ENCODE results near the gene ZNF20. TPM values are rescaled to one million over a fixed set of nuclear protein-coding genes. Genes with fewer than 3 reads are reported as not detected.

Gene ZNF20
- 1 to 10 TPM; 7.4 to 8.2 TPM for total RNA-seq
- polyA plus RNA-seq, result 1 to 10 TPM in 2 of 3 donors, under 1 TPM in 1; 0.88 to 2.7 (median 1.9) TPM
- 0.32 to 1.1 (median 0.73) reads per million in 6 experiments for total RNA-seq

- Mint-ChIP-seq H3K36me3 (peaks cover under 1 to 22% (median 19%) of the 10 kb centered on the region in 3 donors), H3K4me1 (peaks cover 17 to 43% (median 36%) of the 10 kb centered on the region in 4 donors), H3K4me3 (peak within 1 kb of the TSS; percentile 84 to 97 (median 91)), H3K27me3 (no peaks in the 10 kb centered on the region), H3K27ac (peak within 1 kb of the TSS; percentile 40 to 93 (median 73)), H3K9me3 (peaks cover 0 to 6% (median under 1%) of the 10 kb centered on the region in 9 donors)
- ATAC-seq (peak; percentile 84 to 91), DNase-seq (peak; percentile 74 to 92 (median 80))
- POLR2A ChIA-PET, result interaction anchor here (0.6 to 2.4 kb wide), 16 partner anchors 16 to 373 kb away, joined by 3 to 8 read pairs (median 4); partner anchors contain the start of genes ZNF136, ZNF441, ZNF625 and ZNF700
Measured at GRCh38 chr19:12139885-12140544, at the start of gene ZNF20. ZNF20 (minus strand) TSS chr19:12140350; CDS start chr19:12140182, 168 bp downstream.

DNA sequence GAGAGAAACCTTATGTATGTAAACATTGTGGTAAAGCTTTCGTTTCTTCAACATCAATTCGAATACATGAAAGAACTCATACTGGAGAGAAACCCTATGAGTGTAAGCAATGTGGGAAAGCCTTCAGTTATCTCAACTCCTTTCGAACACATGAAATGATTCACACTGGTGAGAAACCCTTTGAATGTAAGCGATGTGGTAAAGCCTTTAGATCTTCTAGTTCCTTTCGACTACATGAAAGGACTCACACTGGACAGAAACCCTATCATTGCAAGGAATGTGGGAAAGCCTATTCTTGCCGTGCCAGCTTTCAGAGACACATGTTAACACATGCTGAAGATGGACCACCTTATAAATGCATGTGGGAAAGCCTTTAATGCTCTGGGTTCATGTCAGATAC lies 47.5 kb upstream of the ZNF20 start:
- Mint-ChIP-seq H3K27ac (no peak overlapping the region), H3K27me3 (no peaks in the 10 kb centered on the region), H3K4me1 (peaks cover 0 to 2% (median 0%) of the 10 kb centered on the region in 4 donors), H3K9me3 (peaks cover 0 to 96% (median 41%) of the 10 kb centered on the region in 9 donors), H3K36me3 (peaks cover 59 to 96% (median 85%) of the 10 kb centered on the region in 3 donors), H3K4me3 (no peak overlapping the region)
- POLR2A ChIA-PET, result no interaction called here
- ATAC-seq, result no peak
- DNase-seq, result peak in 2 of 10 donors; percentile 3 to 12

- H3K36me3 Mint-ChIP-seq, result peaks cover 46 to 96% (median 81%) of the 10 kb centered on the region in 3 donors
- H3K4me1 Mint-ChIP-seq, result peaks cover 14 to 42% (median 19%) of the 10 kb centered on the region in 4 donors
- ATAC-seq (no peak), DNase-seq (no peak)
- no peak overlapping the region for H3K27ac Mint-ChIP-seq
- no peaks in the 10 kb centered on the region for H3K27me3 Mint-ChIP-seq
- POLR2A ChIA-PET, result no interaction called here
- peaks cover 0 to 86% (median 14%) of the 10 kb centered on the region in 9 donors for H3K9me3 Mint-ChIP-seq
- H3K4me3 Mint-ChIP-seq, result peak overlapping the region in 2 of 10 donors; percentile 4
Measured at GRCh38 chr19:12180377-12180776, 40.2 kb upstream of the ZNF20 start.

- peaks cover 21 to 69% (median 59%) of the 10 kb centered on the region in 4 donors for H3K4me1 Mint-ChIP-seq
- H3K27me3 Mint-ChIP-seq, result no peaks in the 10 kb centered on the region
- no peak for ATAC-seq
- H3K9me3 Mint-ChIP-seq, result no peaks in the 10 kb centered on the region
- H3K36me3 Mint-ChIP-seq, result peaks cover 0 to 52% (median 6%) of the 10 kb centered on the region in 3 donors
- H3K27ac Mint-ChIP-seq, result peak overlapping the region in 8 of 10 donors; percentile 39 to 85 (median 60)
- POLR2A ChIA-PET, result no interaction called here
- no peak for DNase-seq
- H3K4me3 Mint-ChIP-seq, result peak overlapping the region in 2 of 10 donors; percentile 16 to 21
Measured at GRCh38 chr19:12166626-12167025, 26.5 kb upstream of the ZNF20 start.

DNA sequence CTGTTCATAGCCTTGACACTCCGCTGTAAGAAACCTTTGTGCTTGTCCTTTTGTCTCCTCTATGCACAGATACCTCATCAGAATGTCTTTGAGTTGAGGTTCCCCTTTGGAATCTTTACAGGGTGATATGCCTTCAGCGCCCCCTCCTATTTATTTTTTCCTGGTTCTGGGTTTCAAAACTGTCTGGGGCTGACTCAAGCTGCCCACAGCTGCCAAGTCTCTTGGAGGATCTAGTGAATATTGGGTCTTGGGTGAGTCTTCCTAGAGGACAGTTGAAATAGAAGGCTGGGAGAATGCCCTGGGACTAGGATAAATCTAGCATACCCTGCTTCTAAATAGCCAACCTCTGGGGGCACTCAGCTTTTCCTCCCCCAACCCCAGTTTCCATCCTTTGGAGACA lies 23.7 kb upstream of the ZNF20 start:
- peak overlapping the region; percentile 93 to 100 (median 96) for H3K4me3 Mint-ChIP-seq
- H3K36me3 Mint-ChIP-seq, result peaks cover 0 to 28% (median 0%) of the 10 kb centered on the region in 3 donors
- peak overlapping the region; percentile 83 to 99 (median 97) for H3K27ac Mint-ChIP-seq
- H3K9me3 Mint-ChIP-seq, result no peaks in the 10 kb centered on the region
- ATAC-seq, result no peak
- no peaks in the 10 kb centered on the region for H3K27me3 Mint-ChIP-seq
- DNase-seq, result no peak
- POLR2A ChIA-PET, result interaction anchor here (1.2 to 2.2 kb wide), 11 partner anchors 9 to 332 kb away, joined by 3 to 23 read pairs (median 7); partner anchors contain the start of genes ZNF44, ZNF563, ZNF700 and ZNF763
- peaks cover 18 to 54% (median 52%) of the 10 kb centered on the region in 4 donors for H3K4me1 Mint-ChIP-seq

GRCh38 chr19:12162882-12163806 lies 23.0 kb upstream of the ZNF20 start, which contains the start of gene ZNF136:
ZNF136 (plus strand) TSS chr19:12163096; CDS start chr19:12163204, 108 bp downstream.
- ATAC-seq (peak; percentile 99), DNase-seq (peak; percentile 83 to 97 (median 91))
- Mint-ChIP-seq H3K4me3 (peak within 1 kb of the TSS; percentile 93 to 100 (median 97)), H3K27me3 (no peaks in the 10 kb centered on the region), H3K27ac (peak within 1 kb of the TSS; percentile 96 to 99 (median 98)), H3K9me3 (no peaks in the 10 kb centered on the region), H3K4me1 (peaks cover 18 to 52% (median 51%) of the 10 kb centered on the region in 4 donors), H3K36me3 (peaks cover 0 to 21% (median 0%) of the 10 kb centered on the region in 3 donors)
- POLR2A ChIA-PET, result interaction anchor here (0.6 to 2.2 kb wide), 16 partner anchors 13 to 424 kb away, joined by 3 to 23 read pairs (median 4); partner anchors contain the start of genes ZNF20, ZNF44, ZNF443 and ZNF563

- Mint-ChIP-seq H3K27ac (peak overlapping the region; percentile 96 to 99 (median 98)), H3K9me3 (no peaks in the 10 kb centered on the region), H3K36me3 (peaks cover 0 to 18% (median 0%) of the 10 kb centered on the region in 3 donors), H3K4me3 (peak overlapping the region; percentile 89 to 100 (median 97)), H3K27me3 (no peaks in the 10 kb centered on the region), H3K4me1 (peaks cover 18 to 49% (median 48%) of the 10 kb centered on the region in 4 donors)
- ATAC-seq (peak in 1 of 2 donors; percentile 4), DNase-seq (no peak)
- POLR2A ChIA-PET, result interaction anchor here (0.7 to 2.2 kb wide), 15 partner anchors 12 to 425 kb away, joined by 3 to 23 read pairs (median 4); partner anchors contain the start of genes ZNF20, ZNF44, ZNF443 and ZNF563
Measured at GRCh38 chr19:12162513-12162881, 22.3 kb upstream of the ZNF20 start.

DNA sequence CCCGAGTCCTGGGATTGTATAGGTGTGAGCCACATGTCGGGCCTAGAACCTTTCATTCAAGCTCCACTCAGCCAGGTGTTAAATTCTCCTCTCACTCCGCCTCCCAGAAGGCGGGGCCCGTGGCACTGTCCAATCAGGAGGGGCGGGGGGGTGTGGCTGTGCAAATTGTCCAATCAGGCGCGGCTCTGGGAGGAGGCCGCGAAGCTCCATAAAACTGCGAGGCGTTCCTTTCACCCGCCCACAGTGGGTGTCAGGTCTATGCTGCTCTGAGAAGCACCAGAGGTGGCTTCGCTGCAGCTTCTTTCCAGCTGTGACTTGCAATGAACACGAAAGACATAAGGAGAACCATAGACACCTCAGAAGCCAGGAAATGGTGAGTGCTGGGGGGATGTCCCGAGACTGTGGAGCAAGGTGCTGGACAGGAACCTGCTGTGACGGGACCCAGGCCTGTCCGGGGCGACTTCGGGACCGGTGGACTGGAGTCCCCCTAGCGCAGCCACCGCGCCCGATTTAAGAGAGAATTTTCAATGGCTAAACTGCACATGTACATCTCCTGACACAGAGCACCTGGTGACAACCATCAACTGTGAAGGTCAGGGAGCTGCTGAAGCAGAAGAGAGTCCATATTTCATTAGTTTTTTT lies 19.7 kb upstream of the ZNF20 start:
- DNase-seq (peak in 1 of 10 donors; percentile 11), ATAC-seq (no peak)
- H3K36me3 Mint-ChIP-seq, result peaks cover 0 to 4% (median 0%) of the 10 kb centered on the region in 3 donors
- peak overlapping the region in 3 of 10 donors; percentile 11 to 40 (median 20) for H3K4me3 Mint-ChIP-seq
- no peaks in the 10 kb centered on the region for H3K9me3 Mint-ChIP-seq
- peaks cover 0 to 3% (median 0%) of the 10 kb centered on the region in 5 donors for H3K27me3 Mint-ChIP-seq
- POLR2A ChIA-PET, result interaction anchor here (0.8 to 1.4 kb wide), 4 partner anchors 9 to 271 kb away, joined by 3 to 4 read pairs (median 3); no protein-coding TSS in a partner anchor
- H3K27ac Mint-ChIP-seq, result peak overlapping the region in 1 of 10 donors; percentile 15
- H3K4me1 Mint-ChIP-seq, result peaks cover 16 to 38% (median 36%) of the 10 kb centered on the region in 4 donors

DNA sequence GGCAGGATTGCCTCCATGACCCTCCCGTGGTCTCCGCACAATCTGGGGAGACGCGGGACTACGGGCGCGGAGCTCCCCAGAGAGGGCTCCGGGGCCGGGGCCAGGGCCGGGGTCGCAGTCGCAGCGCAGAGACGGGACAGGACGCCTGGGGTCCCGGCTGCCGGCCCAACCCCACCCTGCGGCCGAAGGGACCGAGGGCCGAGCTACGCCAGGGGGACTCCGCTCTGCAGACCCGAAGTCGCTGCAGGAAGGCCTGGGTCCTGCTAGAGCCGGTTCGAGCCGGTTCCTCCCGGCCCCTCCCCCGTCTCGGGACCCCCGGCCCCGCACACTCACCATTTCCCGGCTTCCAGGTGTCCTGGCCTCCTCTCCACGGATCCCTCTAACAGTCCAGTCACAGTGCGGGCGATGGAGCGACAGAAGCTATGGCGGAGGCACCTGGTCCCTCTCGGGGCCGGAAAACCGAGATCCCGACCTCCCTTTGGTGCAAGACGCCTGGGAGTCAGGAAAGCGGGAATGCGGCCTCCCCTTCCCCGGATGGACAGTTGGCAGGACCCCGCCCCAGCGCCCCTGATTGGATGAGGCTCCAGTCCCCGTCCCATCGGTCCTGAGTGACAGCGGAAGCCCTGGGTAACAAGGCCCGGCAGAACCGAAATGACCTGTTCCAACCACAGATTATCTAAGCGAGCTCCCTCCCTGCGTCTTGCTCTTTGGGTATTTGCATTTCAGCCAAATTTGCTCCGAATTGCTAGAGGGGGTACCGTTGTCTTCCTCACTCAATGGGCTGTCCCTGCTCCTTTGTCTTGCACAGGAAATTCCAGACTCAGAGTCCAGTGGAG lies 16.3 kb upstream of the ZNF20 start, which contains the start of gene ZNF625:
ZNF625 (minus strand) TSS at position 512 of the 836 bp plus-strand sequence; CDS start at position 336, 176 bp downstream.
- POLR2A ChIA-PET, result interaction anchor here (0.6 to 1.5 kb wide), 8 partner anchors 16 to 572 kb away, joined by 3 to 8 read pairs (median 4); partner anchors contain the start of genes ZNF20, ZNF441, ZNF491 and ZNF563

DNA sequence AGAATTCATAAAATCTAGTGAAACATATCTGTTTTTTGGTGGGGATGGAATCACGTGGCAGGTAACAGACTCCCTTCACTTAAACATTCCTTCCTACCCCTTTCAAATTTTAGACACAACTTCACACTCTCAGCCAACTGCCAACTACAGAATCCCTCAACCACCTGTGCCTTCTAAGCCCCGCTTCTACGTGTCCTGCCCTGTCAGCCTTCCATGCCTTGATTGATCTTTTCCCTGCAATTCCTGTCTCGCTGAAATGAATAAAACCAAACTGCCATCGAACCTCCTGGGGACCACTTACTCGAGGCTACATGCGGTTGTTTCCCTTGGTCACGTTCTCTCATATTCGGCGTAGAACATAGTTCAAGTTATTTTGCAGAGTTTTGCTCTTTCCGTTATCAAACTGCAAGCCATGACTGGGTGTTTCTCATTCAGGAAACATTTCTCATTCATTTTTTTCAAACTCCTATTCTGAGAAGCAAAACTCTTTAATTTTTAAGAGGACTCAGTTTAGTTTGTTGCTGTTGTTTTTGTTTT lies 15.2 kb upstream of the ZNF20 start:
- Mint-ChIP-seq H3K9me3 (peaks cover 0 to 2% (median 0%) of the 10 kb centered on the region in 9 donors), H3K27me3 (peaks cover 0 to 3% (median 0%) of the 10 kb centered on the region in 5 donors), H3K4me1 (peaks cover 8 to 26% (median 19%) of the 10 kb centered on the region in 4 donors), H3K4me3 (peak overlapping the region; percentile 68 to 91 (median 84)), H3K36me3 (peaks cover 3 to 11% (median 9%) of the 10 kb centered on the region in 3 donors), H3K27ac (peak overlapping the region in 9 of 10 donors; percentile 16 to 76 (median 53))
- no peak for DNase-seq
- ATAC-seq, result peak; percentile 31
- POLR2A ChIA-PET, result interaction anchor here (0.6 to 1.2 kb wide), 3 partner anchors 9 to 177 kb away, joined by 4 to 6 read pairs (median 5); no protein-coding TSS in a partner anchor

More for the DNA sequence above, 16.3 kb upstream of the ZNF20 start, which contains the start of gene ZNF625:
- H3K27me3 Mint-ChIP-seq, result peaks cover 0 to 3% (median 0%) of the 10 kb centered on the region in 5 donors
- H3K4me3 Mint-ChIP-seq, result peak within 1 kb of the TSS; percentile 68 to 91 (median 85)
- H3K27ac Mint-ChIP-seq, result peak within 1 kb of the TSS; percentile 6 to 90 (median 80)
- peaks cover 0 to 2% (median 0%) of the 10 kb centered on the region in 9 donors for H3K9me3 Mint-ChIP-seq
- H3K4me1 Mint-ChIP-seq, result peaks cover 8 to 26% (median 19%) of the 10 kb centered on the region in 4 donors
- DNase-seq, result peak in 5 of 10 donors; percentile 9 to 24 (median 16)
- H3K36me3 Mint-ChIP-seq, result peaks cover 0 to 7% (median 4%) of the 10 kb centered on the region in 3 donors
- ATAC-seq, result peak; percentile 37 to 62

All from naive thymus-derived CD8-positive, alpha-beta T cell (primary cell).